GM19328 (cell line): ENCODE results near the gene ALKBH8.
"Not testable (repeated sequence)": the region's sequence is repeated elsewhere in the genome, so short reads cannot be mapped to it uniquely, and the experiment has no call there.

Source experiments
- ATAC-seq: cut with Tn5 transposase; IDR thresholded peaks from one replicate; pipeline ENCODE4 v1.9.1; 2021; ENCODE audit warnings: mild to moderate bottlenecking, moderate library complexity; ENCODE audit not compliant: unreplicated experiment

Gene ALKBH8

GRCh38 chr11:107508201-107508857 lies 57.2 kb downstream of the ALKBH8 start:
- ATAC-seq = no peak

GRCh38 chr11:107505647-107506225 lies 59.8 kb downstream of the ALKBH8 start:
- ATAC-seq = no peak

- ATAC-seq = no peak
These were observed 60.6 kb downstream of the ALKBH8 start for GRCh38 chr11:107504981-107505380.

- ATAC-seq = no peak
These were observed 63.8 kb downstream of the ALKBH8 start for GRCh38 chr11:107501713-107502112.

- not testable (repeated sequence) for ATAC-seq
These were observed 68.2 kb downstream of the ALKBH8 start for GRCh38 chr11:107497371-107497770.

- no peak for ATAC-seq
These were observed 69.5 kb downstream of the ALKBH8 start for GRCh38 chr11:107496011-107496410.

GRCh38 chr11:107494055-107494454 lies 71.5 kb downstream of the ALKBH8 start:
- ATAC-seq = no peak

GRCh38 chr11:107493117-107493516 lies 72.4 kb downstream of the ALKBH8 start:
- ATAC-seq = no peak

- ATAC-seq = no peak
These were observed 74.7 kb downstream of the ALKBH8 start for GRCh38 chr11:107490836-107491235.

GRCh38 chr11:107482234-107482633 lies 83.3 kb downstream of the ALKBH8 start:
- no peak for ATAC-seq

GRCh38 chr11:107478922-107479321 lies 86.6 kb downstream of the ALKBH8 start:
- no peak for ATAC-seq

GRCh38 chr11:107477820-107478219 lies 87.7 kb downstream of the ALKBH8 start:
- no peak for ATAC-seq

GRCh38 chr11:107473792-107474191 lies 91.7 kb downstream of the ALKBH8 start:
- ATAC-seq = no peak

GRCh38 chr11:107472966-107473365 lies 92.6 kb downstream of the ALKBH8 start:
- no peak for ATAC-seq

GRCh38 chr11:107468596-107468995 lies 96.9 kb downstream of the ALKBH8 start:
- no peak for ATAC-seq

- no peak for ATAC-seq
These were observed 97.8 kb downstream of the ALKBH8 start for GRCh38 chr11:107467696-107468095.

GRCh38 chr11:107466275-107466866 lies 99.2 kb downstream of the ALKBH8 start:
- not testable (repeated sequence) for ATAC-seq

- ATAC-seq = peak; percentile 98
These were observed 107.8 kb downstream of the ALKBH8 start, which contains the start of gene CWF19L2 for GRCh38 chr11:107457558-107458271. Gene CWF19L2, minus strand, starts transcription at chr11:107457825. Its CDS starts 9 bp downstream, at chr11:107457816.

- ATAC-seq = peak; percentile 32
These were observed 108.4 kb downstream of the ALKBH8 start for GRCh38 chr11:107457205-107457557.

GRCh38 chr11:107453594-107454286 lies 111.8 kb downstream of the ALKBH8 start:
- ATAC-seq = no peak
